ENCODE measurements around the gene RASSF4.

RASSF4 gene

GRCh38 chr10:44956226-44956625 is 3.4 kb upstream of the RASSF4 start:
- in situ Hi-C loops (cut with MboI; ENCODE audit: low sequenced_read_pairs, unreplicated experiment), result no loop called here
- no peak for TF ChIP-seq CTCF (IDR thresholded peaks at IDR 0.05; ENCODE audit: borderline replicate concordance, control extremely low read depth, extremely low read depth, insufficient read depth, missing control alignments)
- no peak for DNase-seq (ENCODE audit: low spot score)

- no peak for DNase-seq (ENCODE audit: low spot score)
- in situ Hi-C loops (cut with MboI; ENCODE audit: low sequenced_read_pairs, unreplicated experiment), result no loop called here
- TF ChIP-seq CTCF (IDR thresholded peaks at IDR 0.05; ENCODE audit: borderline replicate concordance, control extremely low read depth, extremely low read depth, insufficient read depth, missing control alignments), result no peak
Observed at GRCh38 chr10:44956717-44957706, 2.6 kb upstream of the RASSF4 start.

GRCh38 chr10:44958196-44958897 is 1.3 kb upstream of the RASSF4 start:
- in situ Hi-C loops (cut with MboI; ENCODE audit: low sequenced_read_pairs, unreplicated experiment), result no loop called here
- no peak for DNase-seq (ENCODE audit: low spot score)
- TF ChIP-seq CTCF (IDR thresholded peaks at IDR 0.05; ENCODE audit: borderline replicate concordance, control extremely low read depth, extremely low read depth, insufficient read depth, missing control alignments), result no peak

GRCh38 chr10:44958898-44959246 is 730 bp upstream of the RASSF4 start:
- no peak for TF ChIP-seq CTCF (IDR thresholded peaks at IDR 0.05; ENCODE audit: borderline replicate concordance, control extremely low read depth, extremely low read depth, insufficient read depth, missing control alignments)
- DNase-seq (ENCODE audit: low spot score), result no peak
- in situ Hi-C loops (cut with MboI; ENCODE audit: low sequenced_read_pairs, unreplicated experiment), result no loop called here

GRCh38 chr10:44960088-44960460 is 472 bp downstream of the RASSF4 start:
- in situ Hi-C loops (cut with MboI; ENCODE audit: low sequenced_read_pairs, unreplicated experiment), result no loop called here
- DNase-seq (ENCODE audit: low spot score), result no peak
- no peak for TF ChIP-seq CTCF (IDR thresholded peaks at IDR 0.05; ENCODE audit: borderline replicate concordance, control extremely low read depth, extremely low read depth, insufficient read depth, missing control alignments)

- no peak for TF ChIP-seq CTCF (IDR thresholded peaks at IDR 0.05; ENCODE audit: borderline replicate concordance, control extremely low read depth, extremely low read depth, insufficient read depth, missing control alignments)
- in situ Hi-C loops (cut with MboI; ENCODE audit: low sequenced_read_pairs, unreplicated experiment), result no loop called here
- DNase-seq (ENCODE audit: low spot score), result no peak
Observed at GRCh38 chr10:44960482-44961229, 1.1 kb downstream of the RASSF4 start.

Data from GM13976 (cell line).